LoVo (cell line): ENCODE measurements around the gene CUX1.
"Not testable (repeated sequence)": the region's sequence is repeated elsewhere in the genome, so short reads cannot be mapped to it uniquely, and the experiment has no call there.

Experiments
- DNase-seq: peaks from one replicate; pipeline ENCODE4 v3.0.0-alpha.2; 2016; ENCODE audit warnings: low spot score

Gene CUX1

GRCh38 chr7:102288285-102288930 is 471.0 kb downstream of the CUX1 start:
- no peak for DNase-seq

GRCh38 chr7:102289057-102289456 is 471.6 kb downstream of the CUX1 start:
- DNase-seq = no peak

GRCh38 chr7:102291056-102291915 is 473.9 kb downstream of the CUX1 start:
- DNase-seq = no peak

- DNase-seq = no peak
Observed at GRCh38 chr7:102291916-102292267, 474.5 kb downstream of the CUX1 start.

- DNase-seq = no peak
Observed at GRCh38 chr7:102292813-102293798, 475.7 kb downstream of the CUX1 start.

- DNase-seq = no peak
Observed at GRCh38 chr7:102294589-102294988, 477.2 kb downstream of the CUX1 start.

GRCh38 chr7:102295346-102296178 is 478.1 kb downstream of the CUX1 start:
- no peak for DNase-seq

GRCh38 chr7:102296179-102296438 is 478.7 kb downstream of the CUX1 start:
- no peak for DNase-seq

- DNase-seq = no peak
Observed at GRCh38 chr7:102296514-102296913, 479.1 kb downstream of the CUX1 start.

- DNase-seq = no peak
Observed at GRCh38 chr7:102297487-102298218, 480.2 kb downstream of the CUX1 start.

- DNase-seq = no peak
Observed at GRCh38 chr7:102300643-102301221, 483.3 kb downstream of the CUX1 start.

- not testable (repeated sequence) for DNase-seq
Observed at GRCh38 chr7:102301367-102301766, 483.9 kb downstream of the CUX1 start.

- no peak for DNase-seq
Observed at GRCh38 chr7:102302025-102302424, 484.6 kb downstream of the CUX1 start.

GRCh38 chr7:102303669-102304422 is 486.4 kb downstream of the CUX1 start:
- no peak for DNase-seq

GRCh38 chr7:102304668-102305067 is 487.2 kb downstream of the CUX1 start:
- no peak for DNase-seq

GRCh38 chr7:102305414-102306268 is 488.2 kb downstream of the CUX1 start:
- DNase-seq = no peak

GRCh38 chr7:102306916-102307677 is 489.7 kb downstream of the CUX1 start:
- DNase-seq = no peak

GRCh38 chr7:102310414-102310815 is 493.0 kb downstream of the CUX1 start:
- DNase-seq = no peak
